Measurements from ENCODE around the gene NFU1. TPM values are rescaled to one million over a fixed set of nuclear protein-coding genes. Genes with fewer than 3 reads are reported as not detected.

Gene NFU1
- total and polyA plus RNA-seq, 9 of the 15 experiments (the other 6 are each of a cell fraction or from before 2014, with no cell fraction given): 33.3 to 61.8 (median 53.7) TPM

- TF ChIP-seq RNF219 (CRISPR knock-in tag; IDR thresholded peaks at IDR 0.05) (no peak), HNRNPLL (IDR thresholded peaks at IDR 0.05; ENCODE audit: low read depth, low read length, poor library complexity, severe bottlenecking) (no peak), LEF1 (IDR thresholded peaks at IDR 0.05) (no peak), NCOA2 (IDR thresholded peaks at IDR 0.05; ENCODE audit: partially characterized antibody in 2 of 2) (no peak), ZMIZ1 (IDR thresholded peaks at IDR 0.05; ENCODE audit: low read depth in 2 of 2, low read length in 2 of 2) (no peak), MNT (conservative IDR thresholded peaks at IDR 0.05) (no peak), ILK (tag; IDR thresholded peaks at IDR 0.05; ENCODE audit: borderline replicate concordance, low read depth) (no peak), MEIS2 (IDR thresholded peaks at IDR 0.05; ENCODE audit: partially characterized antibody) (no peak), ZNF76 (CRISPR knock-in tag; IDR thresholded peaks at IDR 0.05; ENCODE audit: borderline replicate concordance) (no peak), YBX1 (IDR thresholded peaks at IDR 0.05) (no peak), DMBX1 (CRISPR knock-in tag; IDR thresholded peaks at IDR 0.05; ENCODE audit: borderline replicate concordance) (no peak), ZNF253 (CRISPR knock-in tag; conservative IDR thresholded peaks at IDR 0.05) (no peak)
- Histone ChIP-seq H2AFZ (ENCODE audit: low read depth, low read length) (no peak overlapping the region), H3K9ac (ENCODE audit: insufficient read depth in 1 of 2, low read depth in 2 of 2, low read length in 2 of 2) (no peak overlapping the region), H3K27ac (ENCODE audit: extremely low read depth, low read depth, low read length) (no peak overlapping the region), H4K20me1 (replicated peaks; ENCODE audit: control insufficient read depth, insufficient read depth, low read length) (no peaks in the 10 kb centered on the region), H3K9me3 (replicated peaks; ENCODE audit: control insufficient read depth, insufficient read depth, low read depth, low read length) (no peaks in the 10 kb centered on the region), H3K4me1 (replicated peaks in 1 of 2; ENCODE audit: control insufficient read depth in 2 of 2, insufficient read depth in 2 of 2, low read length in 2 of 2) (no peaks in the 10 kb centered on the region), H3K9me1 (ENCODE audit: control insufficient read depth, insufficient read depth, low read length) (no peaks in the 10 kb centered on the region), H3K27me3 (ENCODE audit: control insufficient read depth in 2 of 2, insufficient read depth in 2 of 2, low read length in 2 of 2) (no peaks in the 10 kb centered on the region), H3K4me3 (no peak overlapping the region), H3K36me3 (ENCODE audit: control insufficient read depth, insufficient read depth, low read length) (no peaks in the 10 kb centered on the region), H3K79me2 (ENCODE audit: control insufficient read depth, insufficient read depth, low read length) (no peaks in the 10 kb centered on the region), H3K4me2 (ENCODE audit: insufficient read depth, low read length) (no peak overlapping the region)
- no TSS peak for BruUV-seq (replicated peaks)
- ATAC-seq (no peak), DNase-seq (ENCODE audit: extremely low read depth in 1 of 4, low spot score in 3 of 4) (no peak), FAIRE-seq (no peak)
- intact Hi-C loops (cut with micrococcal nuclease) (no loop called here), in situ Hi-C loops (cut with MboI) (no loop called here)
- ChIA-PET CTCF (ENCODE audit: low intra/inter-chr PET ratio) (interaction anchor here (0.6 kb wide), 1 partner anchor 706 kb away, joined by 3 read pairs; no protein-coding TSS in a partner anchor), POLR2A (interaction anchor here (0.6 to 1.4 kb wide), 2 partner anchors 46 to 114 kb away, joined by 3 to 6 read pairs; partner anchors contain the start of gene NFU1)
- 31% methylated on average over 3 of the region's 3 CpGs for WGBS (ENCODE audit: insufficient coverage, low coverage, missing lambda C conversion rate)
Measured at GRCh38 chr2:69483696-69484095, 46.5 kb upstream of the NFU1 start.

All from K562 (cell line).